ENCODE measurements around the gene ANO7. TPM values are rescaled to one million over a fixed set of nuclear protein-coding genes. Genes with fewer than 3 reads are reported as not detected.

Gene ANO7
- total and polyA plus RNA-seq, 2 of the 13 experiments (the other 11 are each of a cell fraction or from before 2014, with no cell fraction given), result 4.1 to 4.9 TPM

DNA sequence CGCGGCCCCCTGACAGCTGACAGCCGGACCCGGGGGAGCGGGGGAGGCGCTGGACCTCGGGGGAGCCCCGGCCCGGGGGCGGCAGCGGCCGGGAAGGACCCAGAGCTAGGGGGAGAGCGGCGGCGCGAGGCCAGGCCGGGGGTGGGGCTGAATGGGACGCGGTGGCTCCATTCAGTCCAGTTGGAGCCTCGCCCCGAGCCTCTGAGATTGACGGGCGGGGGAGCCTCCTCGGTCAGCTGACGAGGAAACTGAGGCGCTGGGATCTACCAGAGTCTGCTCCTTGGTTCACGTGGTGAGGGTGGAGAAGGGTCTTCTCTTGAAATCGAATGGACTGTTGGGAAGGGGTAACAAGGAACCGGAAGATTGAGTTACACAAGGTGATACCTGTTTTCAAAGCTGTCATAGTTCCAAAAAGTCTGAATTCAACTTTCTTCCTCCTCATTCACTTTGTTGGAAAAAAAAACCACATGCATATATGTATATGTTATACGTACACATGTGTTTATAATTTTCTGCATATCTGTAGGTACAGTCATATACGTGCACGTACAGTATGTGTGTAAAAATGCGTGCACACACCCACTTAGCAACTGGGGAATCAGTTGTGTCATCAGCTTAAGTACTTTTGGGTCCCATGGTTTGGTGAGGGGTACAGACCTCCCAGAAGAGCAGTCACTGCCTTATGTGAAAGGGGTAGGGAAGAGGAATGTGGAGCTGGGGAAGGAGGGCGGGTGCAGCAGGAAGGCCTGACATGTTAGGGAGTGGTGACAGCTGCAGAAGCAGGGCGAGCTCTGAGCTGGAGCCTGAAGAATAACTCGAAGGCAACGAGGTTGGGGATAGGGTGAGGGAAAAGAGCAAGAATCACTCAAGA lies 37.6 kb upstream of the ANO7 start (continued):
- TF ChIP-seq, protein P1, sequence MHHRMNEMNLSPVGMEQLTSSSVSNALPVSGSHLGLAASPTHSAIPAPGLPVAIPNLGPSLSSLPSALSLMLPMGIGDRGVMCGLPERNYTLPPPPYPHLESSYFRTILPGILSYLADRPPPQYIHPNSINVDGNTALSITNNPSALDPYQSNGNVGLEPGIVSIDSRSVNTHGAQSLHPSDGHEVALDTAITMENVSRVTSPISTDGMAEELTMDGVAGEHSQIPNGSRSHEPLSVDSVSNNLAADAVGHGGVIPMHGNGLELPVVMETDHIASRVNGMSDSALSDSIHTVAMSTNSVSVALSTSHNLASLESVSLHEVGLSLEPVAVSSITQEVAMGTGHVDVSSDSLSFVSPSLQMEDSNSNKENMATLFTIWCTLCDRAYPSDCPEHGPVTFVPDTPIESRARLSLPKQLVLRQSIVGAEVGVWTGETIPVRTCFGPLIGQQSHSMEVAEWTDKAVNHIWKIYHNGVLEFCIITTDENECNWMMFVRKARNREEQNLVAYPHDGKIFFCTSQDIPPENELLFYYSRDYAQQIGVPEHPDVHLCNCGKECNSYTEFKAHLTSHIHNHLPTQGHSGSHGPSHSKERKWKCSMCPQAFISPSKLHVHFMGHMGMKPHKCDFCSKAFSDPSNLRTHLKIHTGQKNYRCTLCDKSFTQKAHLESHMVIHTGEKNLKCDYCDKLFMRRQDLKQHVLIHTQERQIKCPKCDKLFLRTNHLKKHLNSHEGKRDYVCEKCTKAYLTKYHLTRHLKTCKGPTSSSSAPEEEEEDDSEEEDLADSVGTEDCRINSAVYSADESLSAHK (CRISPR knock-in tag; IDR thresholded peaks at IDR 0.05; ENCODE audit: borderline replicate concordance), result no peak
- TF ChIP-seq, protein P2, sequence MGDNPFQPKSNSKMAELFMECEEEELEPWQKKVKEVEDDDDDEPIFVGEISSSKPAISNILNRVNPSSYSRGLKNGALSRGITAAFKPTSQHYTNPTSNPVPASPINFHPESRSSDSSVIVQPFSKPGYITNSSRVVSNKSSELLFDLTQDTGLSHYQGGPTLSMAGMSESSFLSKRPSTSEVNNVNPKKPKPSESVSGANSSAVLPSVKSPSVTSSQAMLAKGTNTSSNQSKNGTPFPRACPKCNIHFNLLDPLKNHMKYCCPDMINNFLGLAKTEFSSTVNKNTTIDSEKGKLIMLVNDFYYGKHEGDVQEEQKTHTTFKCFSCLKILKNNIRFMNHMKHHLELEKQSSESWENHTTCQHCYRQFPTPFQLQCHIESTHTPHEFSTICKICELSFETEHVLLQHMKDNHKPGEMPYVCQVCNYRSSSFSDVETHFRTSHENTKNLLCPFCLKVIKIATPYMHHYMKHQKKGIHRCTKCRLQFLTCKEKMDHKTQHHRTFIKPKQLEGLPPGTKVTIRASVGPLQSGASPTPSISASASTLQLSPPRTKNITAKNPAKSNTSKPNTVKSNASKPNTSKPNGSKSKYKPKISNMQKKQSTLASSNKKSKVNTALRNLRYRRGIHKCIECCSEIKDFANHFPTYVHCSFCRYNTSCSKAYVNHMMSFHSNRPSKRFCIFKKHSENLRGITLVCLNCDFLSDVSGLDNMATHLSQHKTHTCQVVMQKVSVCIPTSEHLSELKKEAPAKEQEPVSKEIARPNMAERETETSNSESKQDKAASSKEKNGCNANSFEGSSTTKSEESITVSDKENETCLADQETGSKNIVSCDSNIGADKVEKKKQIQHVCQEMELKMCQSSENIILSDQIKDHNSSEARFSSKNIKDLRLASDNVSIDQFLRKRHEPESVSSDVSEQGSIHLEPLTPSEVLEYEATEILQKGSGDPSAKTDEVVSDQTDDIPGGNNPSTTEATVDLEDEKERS (CRISPR knock-in tag; IDR thresholded peaks at IDR 0.05), result no peak
- TF ChIP-seq HOXA9 (CRISPR knock-in tag; IDR thresholded peaks at IDR 0.05; ENCODE audit: borderline replicate concordance) (no peak), JUNB (CRISPR knock-in tag; IDR thresholded peaks at IDR 0.05; ENCODE audit: borderline replicate concordance) (no peak), ZNF232 (CRISPR knock-in tag; IDR thresholded peaks at IDR 0.05; ENCODE audit: borderline replicate concordance) (no peak), AKAP8 (CRISPR knock-in tag; IDR thresholded peaks at IDR 0.05) (no peak), CBX5 (CRISPR knock-in tag; IDR thresholded peaks at IDR 0.05; ENCODE audit: borderline replicate concordance) (no peak), MTA1 (CRISPR knock-in tag; IDR thresholded peaks at IDR 0.05; ENCODE audit: borderline replicate concordance) (no peak), MYNN (CRISPR knock-in tag; IDR thresholded peaks at IDR 0.05; ENCODE audit: low read depth) (no peak), SRSF4 (IDR thresholded peaks at IDR 0.05; ENCODE audit: low read depth, low read length, poor library complexity, severe bottlenecking) (no peak), PITX1 (CRISPR knock-in tag; IDR thresholded peaks at IDR 0.05) (no peak), TSC22D2 (CRISPR knock-in tag; IDR thresholded peaks at IDR 0.05; ENCODE audit: borderline replicate concordance) (no peak), DNMT1 (CRISPR knock-in tag; IDR thresholded peaks at IDR 0.05) (no peak)
- TF ChIP-seq, protein P3, sequence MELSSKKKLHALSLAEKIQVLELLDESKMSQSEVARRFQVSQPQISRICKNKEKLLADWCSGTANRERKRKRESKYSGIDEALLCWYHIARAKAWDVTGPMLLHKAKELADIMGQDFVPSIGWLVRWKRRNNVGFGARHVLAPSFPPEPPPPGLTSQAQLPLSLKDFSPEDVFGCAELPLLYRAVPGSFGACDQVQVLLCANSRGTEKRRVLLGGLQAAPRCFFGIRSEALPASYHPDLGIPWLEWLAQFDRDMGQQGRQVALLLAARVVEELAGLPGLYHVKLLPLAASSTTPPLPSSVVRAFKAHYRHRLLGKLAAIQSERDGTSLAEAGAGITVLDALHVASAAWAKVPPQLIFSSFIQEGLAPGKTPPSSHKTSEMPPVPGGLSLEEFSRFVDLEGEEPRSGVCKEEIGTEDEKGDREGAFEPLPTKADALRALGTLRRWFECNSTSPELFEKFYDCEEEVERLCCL (CRISPR knock-in tag; IDR thresholded peaks at IDR 0.05; ENCODE audit: borderline replicate concordance), result no peak
- TF ChIP-seq, protein P4, sequence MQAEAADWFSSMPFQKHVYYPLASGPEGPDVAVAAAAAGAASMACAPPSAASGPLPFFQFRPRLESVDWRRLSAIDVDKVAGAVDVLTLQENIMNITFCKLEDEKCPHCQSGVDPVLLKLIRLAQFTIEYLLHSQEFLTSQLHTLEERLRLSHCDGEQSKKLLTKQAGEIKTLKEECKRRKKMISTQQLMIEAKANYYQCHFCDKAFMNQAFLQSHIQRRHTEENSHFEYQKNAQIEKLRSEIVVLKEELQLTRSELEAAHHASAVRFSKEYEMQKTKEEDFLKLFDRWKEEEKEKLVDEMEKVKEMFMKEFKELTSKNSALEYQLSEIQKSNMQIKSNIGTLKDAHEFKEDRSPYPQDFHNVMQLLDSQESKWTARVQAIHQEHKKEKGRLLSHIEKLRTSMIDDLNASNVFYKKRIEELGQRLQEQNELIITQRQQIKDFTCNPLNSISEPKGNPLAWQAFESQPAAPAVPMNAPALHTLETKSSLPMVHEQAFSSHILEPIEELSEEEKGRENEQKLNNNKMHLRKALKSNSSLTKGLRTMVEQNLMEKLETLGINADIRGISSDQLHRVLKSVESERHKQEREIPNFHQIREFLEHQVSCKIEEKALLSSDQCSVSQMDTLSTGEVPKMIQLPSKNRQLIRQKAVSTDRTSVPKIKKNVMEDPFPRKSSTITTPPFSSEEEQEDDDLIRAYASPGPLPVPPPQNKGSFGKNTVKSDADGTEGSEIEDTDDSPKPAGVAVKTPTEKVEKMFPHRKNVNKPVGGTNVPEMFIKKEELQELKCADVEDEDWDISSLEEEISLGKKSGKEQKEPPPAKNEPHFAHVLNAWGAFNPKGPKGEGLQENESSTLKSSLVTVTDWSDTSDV (CRISPR knock-in tag; IDR thresholded peaks at IDR 0.05), result no peak
- TF ChIP-seq, protein P5, sequence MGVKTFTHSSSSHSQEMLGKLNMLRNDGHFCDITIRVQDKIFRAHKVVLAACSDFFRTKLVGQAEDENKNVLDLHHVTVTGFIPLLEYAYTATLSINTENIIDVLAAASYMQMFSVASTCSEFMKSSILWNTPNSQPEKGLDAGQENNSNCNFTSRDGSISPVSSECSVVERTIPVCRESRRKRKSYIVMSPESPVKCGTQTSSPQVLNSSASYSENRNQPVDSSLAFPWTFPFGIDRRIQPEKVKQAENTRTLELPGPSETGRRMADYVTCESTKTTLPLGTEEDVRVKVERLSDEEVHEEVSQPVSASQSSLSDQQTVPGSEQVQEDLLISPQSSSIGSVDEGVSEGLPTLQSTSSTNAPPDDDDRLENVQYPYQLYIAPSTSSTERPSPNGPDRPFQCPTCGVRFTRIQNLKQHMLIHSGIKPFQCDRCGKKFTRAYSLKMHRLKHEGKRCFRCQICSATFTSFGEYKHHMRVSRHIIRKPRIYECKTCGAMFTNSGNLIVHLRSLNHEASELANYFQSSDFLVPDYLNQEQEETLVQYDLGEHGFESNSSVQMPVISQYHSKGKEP (CRISPR knock-in tag; IDR thresholded peaks at IDR 0.05), result no peak
